HEK293 (cell line): ENCODE measurements around the gene RGS5.

ENCODE experiments used
- CTCF ChIA-PET: fragments of 350-600 bp; formaldehyde crosslinking; extraction: SDS; loops from one replicate; lab custom pipeline; 2021; ENCODE audit warnings: antibody characterized with exemption; lab: Yijun Ruan, JAX
- POLR2A ChIA-PET: fragments of 300-600 bp; formaldehyde crosslinking; extraction: SDS; loops from one replicate; lab custom pipeline; 2020; ENCODE audit warnings: antibody characterized with exemption, inconsistent platforms; lab: Yijun Ruan, JAX
- H3K27ac ChIP-seq: fragments of 200-500 bp; sonication (Bioruptor generic); 2 replicates; pipeline ENCODE4 v1.5.1; 2014; ENCODE audit warnings: low read depth, low read length, control low read depth, inconsistent platforms; ENCODE audit errors: extremely low read depth
- H3K36me3 ChIP-seq, 2 experiments: fragments of 200-500 bp in 1 of 2; sonication (Bioruptor generic) in 1 of 2; 1 replicate in 1 of 2; 2 replicates in 1 of 2; pipeline ENCODE4 v1.5.1; 2014 to 2017; ENCODE audit warnings: inconsistent platforms in 2 of 2, low read length in 2 of 2; ENCODE audit not compliant: control insufficient read depth in 2 of 2, insufficient read depth in 1 of 2
- H3K4me1 ChIP-seq: fragments of 200-500 bp; sonication (Bioruptor generic); 2 replicates; pipeline ENCODE4 v1.5.1; 2014; ENCODE audit warnings: mild to moderate bottlenecking, low read length, inconsistent platforms; ENCODE audit not compliant: control insufficient read depth, insufficient read depth
- H3K4me3 ChIP-seq: 2 replicates; pipeline ENCODE4 v1.5.1; 2011; ENCODE audit warnings: low read depth, mild to moderate bottlenecking, control low read depth, low read length, moderate library complexity
- H3K9me3 ChIP-seq: fragments of 200-500 bp; sonication (Bioruptor generic); 2 replicates; pipeline ENCODE4 v1.5.1; 2014; ENCODE audit warnings: low read depth, low read length, inconsistent platforms; ENCODE audit not compliant: control insufficient read depth, insufficient read depth
- ELK4 ChIP-seq: IDR thresholded peaks from 2 replicates; pipeline ENCODE4 v1.6.1; 2011; ENCODE audit warnings: mild to moderate bottlenecking, low read depth, low read length, borderline replicate concordance
- GFI1B ChIP-seq: fragments of 450-650 bp; formaldehyde crosslinking; IDR thresholded peaks from 2 replicates; pipeline ENCODE4 v1.5.1; 2016; ENCODE audit warnings: missing biosample characterization, missing genetic modification characterization
- ZNF146 ChIP-seq: fragments of 450-650 bp; formaldehyde crosslinking; IDR thresholded peaks from 2 replicates; pipeline ENCODE4 v1.5.1; 2016; ENCODE audit warnings: missing biosample characterization, missing genetic modification characterization
- ZNF19 ChIP-seq: fragments of 450-650 bp; formaldehyde crosslinking; IDR thresholded peaks from 2 replicates; pipeline ENCODE4; 2016; ENCODE audit warnings: missing biosample characterization, missing genetic modification characterization, low read depth
- ZNF211 ChIP-seq: fragments of 450-650 bp; formaldehyde crosslinking; IDR thresholded peaks from 2 replicates; pipeline ENCODE4 v1.5.1; 2016; ENCODE audit warnings: low read depth, missing biosample characterization, missing genetic modification characterization
- ZNF221 ChIP-seq: fragments of 450-650 bp; formaldehyde crosslinking; IDR thresholded peaks from 2 replicates; pipeline ENCODE4 v1.5.1; 2017; ENCODE audit warnings: missing biosample characterization, missing genetic modification characterization, borderline replicate concordance
- ZNF311 ChIP-seq: fragments of 450-650 bp; formaldehyde crosslinking; IDR thresholded peaks from 2 replicates; pipeline ENCODE4 v1.5.1; 2017; ENCODE audit warnings: missing biosample characterization, missing genetic modification characterization, borderline replicate concordance
- ZNF354C ChIP-seq: fragments of 450-650 bp; formaldehyde crosslinking; IDR thresholded peaks from 2 replicates; pipeline ENCODE4 v1.5.1; 2016; ENCODE audit warnings: missing biosample characterization, missing genetic modification characterization, low read depth, borderline replicate concordance
- ZNF404 ChIP-seq: fragments of 450-650 bp; formaldehyde crosslinking; IDR thresholded peaks from 2 replicates; pipeline ENCODE4 v1.5.1; 2017; ENCODE audit warnings: missing biosample characterization, missing genetic modification characterization
- ZNF548 ChIP-seq: fragments of 450-650 bp; formaldehyde crosslinking; IDR thresholded peaks from 2 replicates; pipeline ENCODE4 v1.5.1; 2016; ENCODE audit warnings: missing biosample characterization, missing genetic modification characterization
- ZNF558 ChIP-seq: fragments of 450-650 bp; formaldehyde crosslinking; IDR thresholded peaks from 2 replicates; pipeline ENCODE4 v1.5.1; 2016; ENCODE audit warnings: missing biosample characterization, missing genetic modification characterization
- ZNF704 ChIP-seq: fragments of 450-650 bp; formaldehyde crosslinking; IDR thresholded peaks from 2 replicates; pipeline ENCODE4 v1.5.1; 2016; ENCODE audit warnings: missing biosample characterization, missing genetic modification characterization
- ZNF768 ChIP-seq: fragments of 450-650 bp; formaldehyde crosslinking; IDR thresholded peaks from 2 replicates; pipeline ENCODE4 v1.5.1; 2018; ENCODE audit warnings: missing biosample characterization, mild to moderate bottlenecking, missing genetic modification characterization
- ZSCAN30 ChIP-seq: fragments of 450-650 bp; IDR thresholded peaks from 2 replicates; pipeline ENCODE4 v1.5.1; 2018; ENCODE audit warnings: missing biosample characterization, mild to moderate bottlenecking, missing genetic modification characterization, moderate library complexity
- TF ChIP-seq, protein P1 (sequence below): fragments of 450-650 bp; formaldehyde crosslinking; IDR thresholded peaks from 2 replicates; pipeline ENCODE4 v1.5.1; 2016; ENCODE audit warnings: missing biosample characterization, missing genetic modification characterization
- TF ChIP-seq, protein P2 (sequence below): fragments of 450-650 bp; formaldehyde crosslinking; IDR thresholded peaks from 2 replicates; pipeline ENCODE4 v1.5.1; 2016; ENCODE audit warnings: missing biosample characterization, missing genetic modification characterization
- TF ChIP-seq, protein P3 (sequence below): fragments of 450-650 bp; formaldehyde crosslinking; IDR thresholded peaks from 2 replicates; pipeline ENCODE4 v1.5.1; 2016; ENCODE audit warnings: missing biosample characterization, missing genetic modification characterization

Gene RGS5

DNA sequence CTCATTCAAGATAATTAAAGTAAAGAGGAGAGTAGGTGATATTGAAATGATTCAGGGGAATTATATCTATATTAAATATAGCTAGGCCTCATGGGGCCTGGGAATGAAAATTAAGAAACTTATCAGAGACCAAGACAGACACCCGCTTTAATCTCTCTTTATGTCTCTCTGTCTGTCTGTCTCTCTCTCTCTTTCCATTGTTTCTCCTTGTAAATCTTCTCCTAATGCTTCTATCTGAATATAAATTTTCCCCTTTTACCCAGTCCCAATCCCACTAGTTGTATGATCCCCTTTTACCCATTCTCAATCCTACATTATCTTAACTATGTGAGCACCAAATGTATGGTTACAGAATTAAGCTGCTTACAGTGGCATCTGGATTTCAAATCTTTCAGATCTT lies 61.2 kb downstream of the RGS5 start:
- Histone ChIP-seq H3K27ac (no peak overlapping the region), H3K4me3 (no peak overlapping the region), H3K4me1 (no peaks in the 10 kb centered on the region), H3K36me3 (no peaks in the 10 kb centered on the region), H3K9me3 (no peaks in the 10 kb centered on the region)
- POLR2A ChIA-PET: no interaction called here
- CTCF ChIA-PET: no interaction called here
- TF ChIP-seq ZNF146 (tag by site-specific recombination) (no peak), ZNF19 (tag by site-specific recombination) (no peak), ZNF768 (tag by site-specific recombination) (no peak), ZNF558 (tag by site-specific recombination) (no peak), GFI1B (no peak), ZNF404 (tag by site-specific recombination) (no peak), ZNF311 (no peak), ZNF704 (tag by site-specific recombination) (no peak), ZSCAN30 (tag by site-specific recombination) (no peak), ZNF354C (tag by site-specific recombination) (no peak), ZNF221 (no peak), ZNF548 (tag by site-specific recombination) (no peak)
- TF ChIP-seq, protein P1, sequence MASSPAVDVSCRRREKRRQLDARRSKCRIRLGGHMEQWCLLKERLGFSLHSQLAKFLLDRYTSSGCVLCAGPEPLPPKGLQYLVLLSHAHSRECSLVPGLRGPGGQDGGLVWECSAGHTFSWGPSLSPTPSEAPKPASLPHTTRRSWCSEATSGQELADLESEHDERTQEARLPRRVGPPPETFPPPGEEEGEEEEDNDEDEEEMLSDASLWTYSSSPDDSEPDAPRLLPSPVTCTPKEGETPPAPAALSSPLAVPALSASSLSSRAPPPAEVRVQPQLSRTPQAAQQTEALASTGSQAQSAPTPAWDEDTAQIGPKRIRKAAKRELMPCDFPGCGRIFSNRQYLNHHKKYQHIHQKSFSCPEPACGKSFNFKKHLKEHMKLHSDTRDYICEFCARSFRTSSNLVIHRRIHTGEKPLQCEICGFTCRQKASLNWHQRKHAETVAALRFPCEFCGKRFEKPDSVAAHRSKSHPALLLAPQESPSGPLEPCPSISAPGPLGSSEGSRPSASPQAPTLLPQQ (tag by site-specific recombination): no peak
- TF ChIP-seq, protein P2, sequence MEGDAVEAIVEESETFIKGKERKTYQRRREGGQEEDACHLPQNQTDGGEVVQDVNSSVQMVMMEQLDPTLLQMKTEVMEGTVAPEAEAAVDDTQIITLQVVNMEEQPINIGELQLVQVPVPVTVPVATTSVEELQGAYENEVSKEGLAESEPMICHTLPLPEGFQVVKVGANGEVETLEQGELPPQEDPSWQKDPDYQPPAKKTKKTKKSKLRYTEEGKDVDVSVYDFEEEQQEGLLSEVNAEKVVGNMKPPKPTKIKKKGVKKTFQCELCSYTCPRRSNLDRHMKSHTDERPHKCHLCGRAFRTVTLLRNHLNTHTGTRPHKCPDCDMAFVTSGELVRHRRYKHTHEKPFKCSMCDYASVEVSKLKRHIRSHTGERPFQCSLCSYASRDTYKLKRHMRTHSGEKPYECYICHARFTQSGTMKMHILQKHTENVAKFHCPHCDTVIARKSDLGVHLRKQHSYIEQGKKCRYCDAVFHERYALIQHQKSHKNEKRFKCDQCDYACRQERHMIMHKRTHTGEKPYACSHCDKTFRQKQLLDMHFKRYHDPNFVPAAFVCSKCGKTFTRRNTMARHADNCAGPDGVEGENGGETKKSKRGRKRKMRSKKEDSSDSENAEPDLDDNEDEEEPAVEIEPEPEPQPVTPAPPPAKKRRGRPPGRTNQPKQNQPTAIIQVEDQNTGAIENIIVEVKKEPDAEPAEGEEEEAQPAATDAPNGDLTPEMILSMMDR (tag by site-specific recombination): no peak

DNA sequence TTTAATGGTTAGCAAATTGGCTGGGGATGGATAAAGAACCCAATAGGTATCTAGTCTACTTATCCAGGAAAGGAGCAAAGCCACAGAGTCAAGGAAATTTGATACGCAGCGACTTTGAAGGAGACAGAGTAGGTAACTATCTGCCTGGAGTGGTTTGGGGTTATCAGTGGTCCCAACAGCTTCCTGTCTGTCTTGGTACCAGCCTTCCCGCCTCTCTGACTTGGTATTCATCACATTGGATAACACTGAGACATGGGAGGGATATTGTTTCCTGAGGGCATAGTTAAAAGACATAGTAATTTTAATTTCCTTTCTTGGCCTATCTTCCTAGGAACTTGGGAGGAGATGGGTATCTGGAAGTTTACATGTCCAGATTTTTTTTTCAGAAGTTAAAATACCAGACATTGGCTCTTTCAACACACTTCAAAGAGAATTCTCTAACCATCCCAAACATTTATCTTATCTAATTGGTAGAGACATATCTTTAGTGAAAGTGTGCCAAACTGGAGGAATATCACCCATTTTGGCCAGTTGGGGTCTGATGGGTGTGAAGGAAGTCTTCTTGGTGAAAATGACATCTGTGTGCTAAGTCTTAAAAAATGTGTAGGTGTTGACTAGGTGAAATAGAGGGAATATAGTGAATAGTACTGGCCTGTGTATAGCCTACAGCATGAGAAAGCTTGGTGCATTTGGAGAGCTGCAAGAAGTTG lies 65.0 kb downstream of the RGS5 start:
- Histone ChIP-seq H3K27ac (no peak overlapping the region), H3K4me3 (no peak overlapping the region), H3K36me3 (no peaks in the 10 kb centered on the region), H3K4me1 (no peaks in the 10 kb centered on the region), H3K9me3 (no peaks in the 10 kb centered on the region)
- ChIA-PET POLR2A (no interaction called here), CTCF (interaction anchor here (0.7 kb wide), 1 partner anchor 30 kb away, joined by 3 read pairs; no protein-coding TSS in a partner anchor)
- TF ChIP-seq ELK4 (no peak), ZNF211 (no peak)
- TF ChIP-seq, protein P3, sequence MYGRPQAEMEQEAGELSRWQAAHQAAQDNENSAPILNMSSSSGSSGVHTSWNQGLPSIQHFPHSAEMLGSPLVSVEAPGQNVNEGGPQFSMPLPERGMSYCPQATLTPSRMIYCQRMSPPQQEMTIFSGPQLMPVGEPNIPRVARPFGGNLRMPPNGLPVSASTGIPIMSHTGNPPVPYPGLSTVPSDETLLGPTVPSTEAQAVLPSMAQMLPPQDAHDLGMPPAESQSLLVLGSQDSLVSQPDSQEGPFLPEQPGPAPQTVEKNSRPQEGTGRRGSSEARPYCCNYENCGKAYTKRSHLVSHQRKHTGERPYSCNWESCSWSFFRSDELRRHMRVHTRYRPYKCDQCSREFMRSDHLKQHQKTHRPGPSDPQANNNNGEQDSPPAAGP: no peak
